Naive thymus-derived CD4-positive, alpha-beta T cell (primary cell): ENCODE data around the gene KRTAP5-3. TPM values are rescaled to one million over a fixed set of nuclear protein-coding genes. Genes with fewer than 3 reads are reported as not detected.
A peak's percentile ranks its signal among the peaks of the same experiment; 100 is the strongest.

Experiments used
- ATAC-seq: fragments of 150-1000 bp; cut with Tn5 transposase; 2 replicates; pipeline ENCODE4 v1.10.0; 2021; ENCODE audit warnings: mild to moderate bottlenecking, moderate library complexity
- CTCF ChIA-PET: fragments of 350-600 bp; sonication (Branson Sonifier 250); formaldehyde crosslinking; loops from one replicate; lab custom pipeline; 2021; ENCODE audit warnings: antibody characterized with exemption; lab: Charles Lee
- POLR2A ChIA-PET: fragments of 350-600 bp; sonication (Branson Sonifier 250); formaldehyde crosslinking; loops from one replicate; lab custom pipeline; 2021; ENCODE audit warnings: antibody characterized with exemption, inconsistent platforms; lab: Charles Lee
- DNase-seq, 9 donors: peaks; one replicate each; pipeline versions ENCODE4 v3.0.0 to v3.0.0-alpha.2; 2020 to 2022; ENCODE audit warnings: mixed read lengths in 1 of 9
- H3K27ac ChIP-seq: one replicate; pipeline ENCODE4 v1.7.0; 2013; ENCODE audit warnings: mild to moderate bottlenecking, low read depth, low read length, moderate library complexity
- H3K27me3 ChIP-seq, 2 donors: one replicate each; pipeline ENCODE4 v1.7.0; 2013; ENCODE audit warnings: low read length in 2 of 2, mild to moderate bottlenecking in 2 of 2, moderate library complexity in 2 of 2; ENCODE audit not compliant: control insufficient read depth in 2 of 2, insufficient read depth in 2 of 2
- H3K36me3 ChIP-seq, 3 experiments: 1 replicate in 2 of 3; 2 replicates in 1 of 3; pipeline ENCODE4 v1.7.0; 2013; ENCODE audit warnings: low read length in 3 of 3, mild to moderate bottlenecking in 3 of 3, moderate library complexity in 1 of 3; ENCODE audit not compliant: insufficient read depth in 3 of 3, control insufficient read depth in 2 of 3
- H3K4me1 ChIP-seq, 2 donors: one replicate each; pipeline ENCODE4 v1.7.0; 2013; ENCODE audit warnings: low read length in 2 of 2, mild to moderate bottlenecking in 2 of 2, moderate library complexity in 1 of 2; ENCODE audit not compliant: control insufficient read depth in 2 of 2, insufficient read depth in 2 of 2
- H3K4me3 ChIP-seq: 2 replicates; pipeline ENCODE4 v1.7.0; 2013; ENCODE audit warnings: mild to moderate bottlenecking, low read length
- H3K9me3 ChIP-seq, 3 experiments: 1 replicate in 2 of 3; 2 replicates in 1 of 3; pipeline ENCODE4 v1.7.0; 2013; ENCODE audit warnings: low read length in 3 of 3; ENCODE audit not compliant: control insufficient read depth in 2 of 3
- H3K27ac Mint-ChIP-seq, 9 donors: one replicate each; pipeline ENCODE4 v1.8.0; 2020 to 2022; ENCODE audit warnings: mixed read lengths in 9 of 9, mild to moderate bottlenecking in 8 of 9, moderate library complexity in 5 of 9, inconsistent platforms in 2 of 9
- H3K27me3 Mint-ChIP-seq, 5 donors: one replicate each; pipeline ENCODE4 v1.8.0; 2021 to 2022; ENCODE audit warnings: mixed read lengths in 5 of 5, mild to moderate bottlenecking in 1 of 5
- H3K36me3 Mint-ChIP-seq, 5 donors: one replicate each; pipeline ENCODE4 v1.8.0; 2020 to 2022; ENCODE audit warnings: mixed read lengths in 5 of 5, mild to moderate bottlenecking in 3 of 5, inconsistent platforms in 1 of 5
- H3K4me1 Mint-ChIP-seq, 7 donors: one replicate each; pipeline ENCODE4 v1.8.0; 2020 to 2022; ENCODE audit warnings: mixed read lengths in 7 of 7, mild to moderate bottlenecking in 3 of 7, inconsistent platforms in 1 of 7
- H3K4me3 Mint-ChIP-seq, 10 donors: one replicate each; pipeline ENCODE4 v1.8.0; 2020 to 2022; ENCODE audit warnings: mild to moderate bottlenecking in 10 of 10, mixed read lengths in 10 of 10, moderate library complexity in 6 of 10, inconsistent platforms in 2 of 10
- H3K9me3 Mint-ChIP-seq, 11 donors: one replicate each; pipeline ENCODE4 v1.8.0; 2020 to 2022; ENCODE audit warnings: mixed read lengths in 11 of 11, mild to moderate bottlenecking in 4 of 11, inconsistent platforms in 1 of 11, moderate library complexity in 1 of 11
- intact Hi-C, 2 donors: fragments of 100-400 bp; cut with micrococcal nuclease; formaldehyde crosslinking; loops; one replicate each; pipeline ENCODE4 v1.15.1; 2023
- polyA plus RNA-seq, 2 donors: library from polyadenylated mRNA; unstranded; fragments of 300-500 nt; fragmentation: Illumina TruSeq; gene quantifications; one replicate each; pipeline ENCODE4 v1.2.3, GENCODE V29; 2021
- total RNA-seq, 6 experiments: library from RNA in 5 of 6; stranded (reverse) in 5 of 6; gene quantifications; 1 replicate in 5 of 6; 2 replicates in 1 of 6; pipeline ENCODE4 v1.2.3 and lab custom pipeline; 2021 to 2026

Gene KRTAP5-3
- total and polyA plus RNA-seq, 7 experiments from 2014 or later, result not detected

GRCh38 chr11:1567721-1568100, 40.6 kb downstream of the KRTAP5-3 start:
- no peak overlapping the region for H3K4me3 Mint-ChIP-seq
- peaks cover 0 to 14% (median 0%) of the 10 kb centered on the region in 5 donors for H3K27me3 Mint-ChIP-seq
- peaks cover 0 to 18% (median 5%) of the 10 kb centered on the region in 7 donors for H3K4me1 Mint-ChIP-seq
- Histone ChIP-seq H3K4me1 (peaks cover 14 to 24% of the 10 kb centered on the region in 2 donors), H3K36me3 (peaks cover 0 to 29% (median 0%) of the 10 kb centered on the region in 3 experiments), H3K27me3 (no peaks in the 10 kb centered on the region), H3K27ac (no peak overlapping the region), H3K4me3 (no peak overlapping the region), H3K9me3 (no peaks in the 10 kb centered on the region)
- DNase-seq (peak in 1 of 9 donors; percentile 11), ATAC-seq (no peak)
- ChIA-PET POLR2A (interaction anchor here (0.9 kb wide), 1 partner anchor 10 kb away, joined by 4 read pairs; no protein-coding TSS in a partner anchor), CTCF (no interaction called here)
- no peaks in the 10 kb centered on the region for H3K9me3 Mint-ChIP-seq
- H3K27ac Mint-ChIP-seq, result peak overlapping the region in 1 of 9 donors; percentile 10
- intact Hi-C loops, result no loop called here
- H3K36me3 Mint-ChIP-seq, result no peaks in the 10 kb centered on the region

DNA sequence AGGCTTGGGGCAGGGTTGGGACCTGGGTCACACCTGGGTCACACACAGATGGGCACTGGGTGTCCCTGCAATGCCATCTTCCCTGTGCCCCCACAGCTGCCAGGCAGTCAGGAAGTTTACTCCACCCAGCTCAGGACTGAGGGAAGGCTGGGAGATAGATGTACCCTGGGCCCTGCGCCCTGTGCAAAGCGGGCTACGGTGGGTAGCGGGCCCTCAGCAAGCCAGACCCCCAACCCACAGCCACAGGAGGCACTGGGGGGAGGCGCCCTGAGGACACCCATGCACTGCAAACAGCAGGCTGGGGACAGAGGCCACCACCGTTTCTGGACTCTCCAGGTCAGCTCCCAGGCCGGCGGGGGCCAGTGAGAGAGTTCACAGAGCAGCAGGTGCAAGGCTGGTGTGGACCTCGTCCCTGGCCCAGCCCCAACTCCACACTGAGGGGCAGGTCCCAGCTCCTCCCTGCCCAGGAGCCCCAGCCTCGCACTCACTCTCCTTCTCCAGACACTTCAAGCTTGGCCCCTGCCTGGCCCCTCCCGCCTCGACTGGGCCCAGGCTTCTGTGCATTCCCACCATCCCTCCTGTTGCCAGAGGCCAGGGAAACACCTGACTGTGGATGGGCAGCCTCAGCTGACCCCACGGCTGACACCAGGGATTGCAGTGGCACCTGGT, 41.1 kb downstream of the KRTAP5-3 start:
- Histone ChIP-seq H3K36me3 (peaks cover 0 to 31% (median 0%) of the 10 kb centered on the region in 3 experiments), H3K9me3 (no peaks in the 10 kb centered on the region), H3K27ac (no peak overlapping the region), H3K4me3 (no peak overlapping the region), H3K4me1 (peaks cover 14 to 24% of the 10 kb centered on the region in 2 donors), H3K27me3 (no peaks in the 10 kb centered on the region)
- no peaks in the 10 kb centered on the region for H3K9me3 Mint-ChIP-seq
- ATAC-seq, result no peak
- peaks cover 0 to 14% (median 0%) of the 10 kb centered on the region in 5 donors for H3K27me3 Mint-ChIP-seq
- peak overlapping the region in 1 of 9 donors; percentile 27 for H3K27ac Mint-ChIP-seq
- ChIA-PET POLR2A (interaction anchor here (0.9 kb wide), 1 partner anchor 9 kb away, joined by 4 read pairs; no protein-coding TSS in a partner anchor), CTCF (no interaction called here)
- no peak overlapping the region for H3K4me3 Mint-ChIP-seq
- DNase-seq, result peak in 1 of 9 donors; percentile 13
- H3K4me1 Mint-ChIP-seq, result peaks cover 0 to 18% (median 5%) of the 10 kb centered on the region in 7 donors
- H3K36me3 Mint-ChIP-seq, result no peaks in the 10 kb centered on the region
- intact Hi-C loops, result no loop called here

GRCh38 chr11:1566381-1567051, 41.7 kb downstream of the KRTAP5-3 start:
- CTCF ChIA-PET, result no interaction called here
- H3K4me3 ChIP-seq, result no peak overlapping the region
- Mint-ChIP-seq H3K27me3 (peaks cover 0 to 14% (median 0%) of the 10 kb centered on the region in 5 donors), H3K9me3 (no peaks in the 10 kb centered on the region), H3K27ac (peak overlapping the region in 1 of 9 donors; percentile 27), H3K4me1 (peaks cover 0 to 18% (median 5%) of the 10 kb centered on the region in 7 donors), H3K36me3 (peaks cover 0 to 2% (median 0%) of the 10 kb centered on the region in 5 donors), H3K4me3 (peak overlapping the region in 1 of 10 donors; percentile 46)
- DNase-seq, result no peak
- POLR2A ChIA-PET, result interaction anchor here (1.9 kb wide), 1 partner anchor 29 kb away, joined by 6 read pairs; no protein-coding TSS in a partner anchor
- intact Hi-C loops, result no loop called here
- H3K36me3 ChIP-seq, result peaks cover 0 to 37% (median 0%) of the 10 kb centered on the region in 3 experiments
- no peaks in the 10 kb centered on the region for H3K27me3 ChIP-seq
- H3K4me1 ChIP-seq, result peaks cover 14 to 24% of the 10 kb centered on the region in 2 donors
- ATAC-seq, result no peak
- H3K27ac ChIP-seq, result no peak overlapping the region
- H3K9me3 ChIP-seq, result no peaks in the 10 kb centered on the region

DNA sequence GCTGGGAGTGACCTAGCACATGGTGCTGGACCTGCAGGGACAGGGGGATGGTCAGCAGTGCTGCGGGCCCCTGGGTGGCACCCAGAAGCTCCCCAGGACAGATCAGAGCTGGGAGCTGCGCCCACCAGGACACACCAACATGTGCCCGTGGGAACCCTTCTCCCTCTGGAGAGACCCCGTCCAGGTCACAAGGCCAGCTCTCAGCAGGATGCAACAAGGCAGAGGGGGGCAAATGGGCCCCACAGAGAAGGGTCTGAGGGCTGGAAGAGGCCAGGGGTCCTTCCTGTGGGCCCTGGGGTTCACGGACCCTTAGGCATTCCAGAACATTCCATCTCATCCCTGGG, 42.4 kb downstream of the KRTAP5-3 start:
- intact Hi-C loops, result no loop called here
- Mint-ChIP-seq H3K4me3 (no peak overlapping the region), H3K27me3 (peaks cover 0 to 13% (median 0%) of the 10 kb centered on the region in 5 donors), H3K36me3 (peaks cover 0 to 4% (median 0%) of the 10 kb centered on the region in 5 donors), H3K9me3 (no peaks in the 10 kb centered on the region), H3K4me1 (peaks cover 0 to 17% (median 5%) of the 10 kb centered on the region in 7 donors), H3K27ac (no peak overlapping the region)
- Histone ChIP-seq H3K36me3 (peaks cover 0 to 33% (median 0%) of the 10 kb centered on the region in 3 experiments), H3K27me3 (no peaks in the 10 kb centered on the region), H3K9me3 (no peaks in the 10 kb centered on the region), H3K4me3 (no peak overlapping the region), H3K27ac (no peak overlapping the region), H3K4me1 (peaks cover 10 to 23% of the 10 kb centered on the region in 2 donors)
- ChIA-PET POLR2A (interaction anchor here (0.8 to 1.9 kb wide), 2 partner anchors 8 to 28 kb away, joined by 3 to 6 read pairs; no protein-coding TSS in a partner anchor), CTCF (interaction anchor here (2.0 kb wide), 1 partner anchor 8 kb away, joined by 9 read pairs; no protein-coding TSS in a partner anchor)
- no peak for ATAC-seq
- DNase-seq, result no peak

DNA sequence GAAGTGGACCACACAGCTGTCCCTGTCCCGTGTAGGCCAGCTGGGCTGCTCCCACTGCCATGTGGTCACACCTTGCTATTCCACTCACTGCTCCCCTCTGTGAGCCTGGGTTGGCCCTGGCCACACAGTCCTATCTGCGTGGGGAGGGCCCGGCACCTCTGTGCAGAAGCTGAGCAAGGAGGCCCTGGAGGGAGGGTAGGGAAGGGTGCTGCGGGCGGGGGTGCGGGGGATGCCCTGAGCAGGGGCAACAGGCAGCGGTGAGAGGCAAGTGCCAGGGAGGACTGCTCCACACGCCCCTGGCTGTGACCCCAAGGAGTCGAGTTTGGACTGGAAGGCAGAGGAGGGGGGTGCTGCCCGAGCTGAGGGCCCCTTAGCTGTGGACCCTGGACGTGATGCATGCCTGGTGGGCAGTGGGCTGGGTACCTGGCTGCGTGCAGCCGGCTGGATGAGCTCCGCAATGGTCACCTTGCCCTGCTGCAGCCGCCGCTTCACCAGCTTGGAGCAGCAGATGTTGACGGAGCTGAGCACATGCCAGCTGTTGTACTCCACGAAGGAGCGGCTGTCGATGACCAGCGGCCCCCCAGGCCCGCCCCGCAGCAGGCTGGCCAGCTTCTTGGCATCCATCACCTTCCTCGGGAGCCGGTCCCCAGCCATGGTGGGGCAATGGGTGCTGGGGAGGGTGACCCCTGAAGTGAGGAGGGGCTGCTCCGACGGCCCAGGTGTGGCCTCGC, 42.9 kb downstream of the KRTAP5-3 start:
- no peak overlapping the region for H3K4me3 ChIP-seq
- peaks cover 0 to 13% (median 5%) of the 10 kb centered on the region in 7 donors for H3K4me1 Mint-ChIP-seq
- peaks cover 4 to 17% of the 10 kb centered on the region in 2 donors for H3K4me1 ChIP-seq
- H3K27me3 ChIP-seq, result no peaks in the 10 kb centered on the region
- H3K36me3 Mint-ChIP-seq, result peaks cover 0 to 4% (median 0%) of the 10 kb centered on the region in 5 donors
- intact Hi-C loops, result no loop called here
- H3K27ac ChIP-seq, result no peak overlapping the region
- ATAC-seq (no peak), DNase-seq (no peak)
- no peak overlapping the region for H3K4me3 Mint-ChIP-seq
- no peaks in the 10 kb centered on the region for H3K9me3 Mint-ChIP-seq
- POLR2A ChIA-PET, result interaction anchor here (0.8 to 1.9 kb wide), 2 partner anchors 9 to 28 kb away, joined by 3 to 6 read pairs; no protein-coding TSS in a partner anchor
- H3K36me3 ChIP-seq, result peaks cover 0 to 33% (median 0%) of the 10 kb centered on the region in 3 experiments
- peaks cover 0 to 8% (median 0%) of the 10 kb centered on the region in 5 donors for H3K27me3 Mint-ChIP-seq
- peak overlapping the region in 1 of 9 donors; percentile 48 for H3K27ac Mint-ChIP-seq
- CTCF ChIA-PET, result interaction anchor here (2.0 kb wide), 1 partner anchor 9 kb away, joined by 9 read pairs; no protein-coding TSS in a partner anchor
- no peaks in the 10 kb centered on the region for H3K9me3 ChIP-seq
